ENCODE results near the gene GET4.

DNA sequence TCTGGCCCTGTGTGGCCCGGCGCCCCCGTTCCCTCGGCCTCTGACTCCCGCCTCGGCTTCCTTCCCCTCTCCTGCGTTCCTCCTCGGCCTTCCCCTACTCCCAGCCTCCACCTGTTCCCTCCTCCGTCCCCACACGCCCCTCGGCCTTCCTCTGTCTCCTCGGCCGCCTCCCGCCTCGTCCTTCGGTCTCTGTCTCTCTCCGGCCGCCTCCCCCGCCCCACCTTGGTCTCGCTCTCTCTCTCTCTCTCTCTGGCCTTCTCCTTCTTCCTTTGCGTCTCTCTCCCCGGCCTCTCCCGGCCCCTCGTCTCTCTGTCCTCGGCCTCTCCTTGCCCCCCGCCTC, 588 bp downstream of the GET4 start:
- no peak for TF ChIP-seq ZNF510 (tag by site-specific recombination; IDR thresholded peaks at IDR 0.05; ENCODE audit: insufficient replicate concordance)
- no peak for TF ChIP-seq ZBTB21 (tag by site-specific recombination; IDR thresholded peaks at IDR 0.05)
